ENCODE measurements around the gene CTNNA3. TPM values are rescaled to one million over a fixed set of nuclear protein-coding genes. Genes with fewer than 3 reads are reported as not detected.

Gene CTNNA3
- total and polyA plus RNA-seq, 12 donors: 2.0 to 213 (median 171) TPM

GRCh38 chr10:67306588-67307205 is 389.3 kb downstream of the CTNNA3 start:
- H3K4me3 ChIP-seq: no peak overlapping the region
- no peaks in the 10 kb centered on the region for H3K4me1 ChIP-seq
- 85 to 88% methylated on average over 2 of the region's 2 CpGs for WGBS, 2 donors
- H3K36me3 ChIP-seq: no peaks in the 10 kb centered on the region
- no peak for DNase-seq
- ATAC-seq: no peak
- TF ChIP-seq CTCF (IDR thresholded peaks at IDR 0.05): peak in 7 of 9 donors; percentile 26 to 58 (median 49)
- H3K27me3 ChIP-seq: no peaks in the 10 kb centered on the region
- peaks cover 0 to 4% (median 0%) of the 10 kb centered on the region in 11 donors for H3K9me3 ChIP-seq
- H3K27ac ChIP-seq: no peak overlapping the region
- intact Hi-C loops (cut with DNase I): no loop called here

GRCh38 chr10:67302701-67303100 is 393.3 kb downstream of the CTNNA3 start:
- ATAC-seq (no peak), DNase-seq (no peak)
- intact Hi-C loops (cut with DNase I): no loop called here
- H3K4me3 ChIP-seq: no peak overlapping the region
- no peaks in the 10 kb centered on the region for H3K4me1 ChIP-seq
- 93 to 95% methylated on average over 3 of the region's 3 CpGs for WGBS, 2 donors
- H3K27ac ChIP-seq: no peak overlapping the region
- no peaks in the 10 kb centered on the region for H3K36me3 ChIP-seq
- TF ChIP-seq CTCF (IDR thresholded peaks at IDR 0.05): no peak
- H3K9me3 ChIP-seq: no peaks in the 10 kb centered on the region
- H3K27me3 ChIP-seq: no peaks in the 10 kb centered on the region

DNA sequence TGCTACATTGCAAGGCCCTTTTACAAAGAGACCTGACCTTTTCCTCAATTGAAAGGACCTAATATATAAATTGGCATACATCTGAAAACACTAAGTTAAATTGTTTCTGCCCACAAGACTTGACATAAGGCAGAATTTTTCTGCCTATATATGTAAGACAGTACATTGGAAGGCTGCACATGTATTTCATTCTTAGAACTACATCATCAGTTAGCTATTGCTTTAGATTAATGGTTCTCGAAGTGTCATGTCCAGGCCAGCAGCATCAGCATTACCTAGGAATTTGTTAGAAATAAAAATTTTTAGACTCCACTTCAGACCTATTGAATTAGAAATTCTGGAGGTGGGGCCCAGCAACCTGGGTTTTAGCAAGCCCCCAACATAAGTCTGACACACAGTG is 396.2 kb downstream of the CTNNA3 start:
- intact Hi-C loops (cut with DNase I): no loop called here
- DNase-seq: no peak
- Histone ChIP-seq H3K4me3 (no peak overlapping the region), H3K27me3 (no peaks in the 10 kb centered on the region), H3K9me3 (no peaks in the 10 kb centered on the region), H3K27ac (no peak overlapping the region), H3K36me3 (no peaks in the 10 kb centered on the region), H3K4me1 (no peaks in the 10 kb centered on the region)
- no peak for TF ChIP-seq CTCF (IDR thresholded peaks at IDR 0.05)
- 79% methylated on average over 1 of the region's 1 CpG for WGBS, 2 donors
- no peak for ATAC-seq

- Histone ChIP-seq H3K4me1 (no peaks in the 10 kb centered on the region), H3K36me3 (no peaks in the 10 kb centered on the region), H3K27me3 (no peaks in the 10 kb centered on the region), H3K27ac (no peak overlapping the region), H3K9me3 (no peaks in the 10 kb centered on the region), H3K4me3 (no peak overlapping the region)
- TF ChIP-seq CTCF (IDR thresholded peaks at IDR 0.05): no peak
- WGBS, 2 donors: 80 to 88% methylated on average over 4 of the region's 4 CpGs
- DNase-seq (no peak), ATAC-seq (no peak)
- intact Hi-C loops (cut with DNase I): no loop called here
Measured at GRCh38 chr10:67297637-67298181, 398.3 kb downstream of the CTNNA3 start.
